ENCODE results near the gene JUN. TPM values are rescaled to one million over a fixed set of nuclear protein-coding genes. Genes with fewer than 3 reads are reported as not detected.
A peak's percentile ranks its signal among the peaks of the same experiment; 100 is the strongest.

JUN gene
- total and polyA plus RNA-seq, 7 donors = 42.8 to 233 (median 132) TPM

- Histone ChIP-seq H3K4me3 (no peak overlapping the region), H3K4me1 (peaks cover 0 to 24% (median 15%) of the 10 kb centered on the region in 4 donors), H3K36me3 (no peaks in the 10 kb centered on the region), H3K27ac (peak overlapping the region; percentile 84 to 94 (median 90)), H3K27me3 (no peaks in the 10 kb centered on the region), H3K9me3 (no peaks in the 10 kb centered on the region)
- no peak for TF ChIP-seq CTCF (IDR thresholded peaks at IDR 0.05)
- no peak for TF ChIP-seq EP300 (IDR thresholded peaks at IDR 0.05)
- TF ChIP-seq POLR2A (IDR thresholded peaks at IDR 0.05) = no peak
- no peak for TF ChIP-seq POLR2AphosphoS5 (IDR thresholded peaks at IDR 0.05)
- intact Hi-C loops (cut with DNase I) = loop anchor here (10.0 kb wide), 1 partner anchor 201 kb away; no protein-coding TSS in a partner anchor
- no peak for DNase-seq
- 83 to 92% methylated on average over 1 of the region's 1 CpG for WGBS, 2 donors
These were observed 29.5 kb upstream of the JUN start for GRCh38 chr1:58813361-58813760.

GRCh38 chr1:58812926-58813325 lies 29.1 kb upstream of the JUN start:
- 50 to 51% methylated on average over 4 of the region's 4 CpGs for WGBS, 2 donors
- peak overlapping the region; percentile 84 to 94 (median 90) for H3K27ac ChIP-seq
- no peak for DNase-seq
- H3K9me3 ChIP-seq = no peaks in the 10 kb centered on the region
- no peaks in the 10 kb centered on the region for H3K36me3 ChIP-seq
- H3K4me1 ChIP-seq = peaks cover 0 to 24% (median 15%) of the 10 kb centered on the region in 4 donors
- no peaks in the 10 kb centered on the region for H3K27me3 ChIP-seq
- intact Hi-C loops (cut with DNase I) = loop anchor here (10.0 kb wide), 1 partner anchor 202 kb away; no protein-coding TSS in a partner anchor
- TF ChIP-seq CTCF (IDR thresholded peaks at IDR 0.05) = no peak
- no peak for TF ChIP-seq EP300 (IDR thresholded peaks at IDR 0.05)
- TF ChIP-seq POLR2AphosphoS5 (IDR thresholded peaks at IDR 0.05) = no peak
- no peak for TF ChIP-seq POLR2A (IDR thresholded peaks at IDR 0.05)
- H3K4me3 ChIP-seq = no peak overlapping the region

- Histone ChIP-seq H3K27me3 (no peaks in the 10 kb centered on the region), H3K9me3 (no peaks in the 10 kb centered on the region), H3K4me1 (peaks cover 0 to 24% (median 15%) of the 10 kb centered on the region in 4 donors), H3K36me3 (no peaks in the 10 kb centered on the region), H3K4me3 (no peak overlapping the region), H3K27ac (peak overlapping the region; percentile 84 to 94 (median 90))
- 48 to 72% methylated on average over 3 of the region's 3 CpGs for WGBS, 2 donors
- no peak for DNase-seq
- TF ChIP-seq EP300 (IDR thresholded peaks at IDR 0.05) (no peak), POLR2AphosphoS5 (IDR thresholded peaks at IDR 0.05) (peak in 2 of 4 donors; percentile 42 to 59)
- intact Hi-C loops (cut with DNase I) = loop anchor here (10.0 kb wide), 1 partner anchor 202 kb away; no protein-coding TSS in a partner anchor
These were observed 28.6 kb upstream of the JUN start for GRCh38 chr1:58812468-58812867.

GRCh38 chr1:58811303-58811702 lies 27.5 kb upstream of the JUN start:
- no peak overlapping the region for H3K27ac ChIP-seq
- 65 to 87% methylated on average over 2 of the region's 2 CpGs for WGBS, 2 donors
- TF ChIP-seq POLR2A (IDR thresholded peaks at IDR 0.05) = no peak
- TF ChIP-seq POLR2AphosphoS5 (IDR thresholded peaks at IDR 0.05) = no peak
- no peak for TF ChIP-seq CTCF (IDR thresholded peaks at IDR 0.05)
- no peak for TF ChIP-seq EP300 (IDR thresholded peaks at IDR 0.05)
- DNase-seq = no peak
- H3K4me3 ChIP-seq = no peak overlapping the region
- H3K4me1 ChIP-seq = peaks cover 0 to 16% (median 10%) of the 10 kb centered on the region in 4 donors
- H3K27me3 ChIP-seq = no peaks in the 10 kb centered on the region
- intact Hi-C loops (cut with DNase I) = loop anchor here (10.0 kb wide), 1 partner anchor 203 kb away; no protein-coding TSS in a partner anchor
- H3K36me3 ChIP-seq = no peaks in the 10 kb centered on the region
- no peaks in the 10 kb centered on the region for H3K9me3 ChIP-seq

GRCh38 chr1:58809325-58810010 lies 25.6 kb upstream of the JUN start:
- H3K4me1 ChIP-seq = peaks cover 0 to 6% (median 2%) of the 10 kb centered on the region in 4 donors
- no peaks in the 10 kb centered on the region for H3K36me3 ChIP-seq
- no peak for DNase-seq
- no peaks in the 10 kb centered on the region for H3K27me3 ChIP-seq
- 77 to 81% methylated on average over 9 of the region's 9 CpGs for WGBS, 2 donors
- no peak overlapping the region for H3K4me3 ChIP-seq
- TF ChIP-seq POLR2AphosphoS5 (IDR thresholded peaks at IDR 0.05) (no peak), EP300 (IDR thresholded peaks at IDR 0.05) (no peak), CTCF (IDR thresholded peaks at IDR 0.05) (no peak), POLR2A (IDR thresholded peaks at IDR 0.05) (no peak)
- no peak overlapping the region for H3K27ac ChIP-seq
- intact Hi-C loops (cut with DNase I) = loop anchor here (10.0 kb wide), 1 partner anchor 205 kb away; no protein-coding TSS in a partner anchor
- H3K9me3 ChIP-seq = no peaks in the 10 kb centered on the region
